ENCODE measurements around the gene PACS1. TPM values are rescaled to one million over a fixed set of nuclear protein-coding genes. Genes with fewer than 3 reads are reported as not detected.

Gene PACS1
- total and polyA plus RNA-seq, 8 donors, result 14.7 to 269 (median 51.0) TPM

DNA sequence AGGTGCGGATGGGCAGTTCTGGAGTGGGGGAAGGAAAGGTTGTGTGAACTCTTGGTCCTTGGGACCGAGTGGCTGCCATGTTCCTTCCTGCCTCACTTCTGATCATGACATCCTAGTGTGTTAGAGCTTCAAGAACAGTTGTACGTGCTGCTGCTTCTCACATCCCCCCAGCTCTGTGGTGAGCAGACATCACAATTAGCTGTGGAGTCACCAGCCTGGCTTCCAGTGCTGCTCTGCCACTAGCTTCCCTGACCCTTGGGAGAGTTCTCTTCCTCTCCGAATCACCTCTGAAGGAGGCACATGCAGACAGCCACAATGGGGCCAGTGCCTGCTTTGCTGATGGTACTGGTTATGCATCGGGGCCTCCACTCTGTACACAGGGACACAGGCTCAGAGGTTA is 192.1 kb downstream of the PACS1 start:
- 90 to 98% (median 94%) methylated on average over 4 to 5 of the region's 5 CpGs for WGBS, 5 donors
- TF ChIP-seq EP300 (IDR thresholded peaks at IDR 0.05) (no peak), POLR2A (IDR thresholded peaks at IDR 0.05) (no peak), POLR2AphosphoS5 (IDR thresholded peaks at IDR 0.05) (no peak)
- TF ChIP-seq, protein P1, sequence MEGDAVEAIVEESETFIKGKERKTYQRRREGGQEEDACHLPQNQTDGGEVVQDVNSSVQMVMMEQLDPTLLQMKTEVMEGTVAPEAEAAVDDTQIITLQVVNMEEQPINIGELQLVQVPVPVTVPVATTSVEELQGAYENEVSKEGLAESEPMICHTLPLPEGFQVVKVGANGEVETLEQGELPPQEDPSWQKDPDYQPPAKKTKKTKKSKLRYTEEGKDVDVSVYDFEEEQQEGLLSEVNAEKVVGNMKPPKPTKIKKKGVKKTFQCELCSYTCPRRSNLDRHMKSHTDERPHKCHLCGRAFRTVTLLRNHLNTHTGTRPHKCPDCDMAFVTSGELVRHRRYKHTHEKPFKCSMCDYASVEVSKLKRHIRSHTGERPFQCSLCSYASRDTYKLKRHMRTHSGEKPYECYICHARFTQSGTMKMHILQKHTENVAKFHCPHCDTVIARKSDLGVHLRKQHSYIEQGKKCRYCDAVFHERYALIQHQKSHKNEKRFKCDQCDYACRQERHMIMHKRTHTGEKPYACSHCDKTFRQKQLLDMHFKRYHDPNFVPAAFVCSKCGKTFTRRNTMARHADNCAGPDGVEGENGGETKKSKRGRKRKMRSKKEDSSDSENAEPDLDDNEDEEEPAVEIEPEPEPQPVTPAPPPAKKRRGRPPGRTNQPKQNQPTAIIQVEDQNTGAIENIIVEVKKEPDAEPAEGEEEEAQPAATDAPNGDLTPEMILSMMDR (IDR thresholded peaks at IDR 0.05), result no peak
- Histone ChIP-seq H3K9me3 (no peaks in the 10 kb centered on the region), H3K27me3 (peaks cover 0 to 7% (median 0%) of the 10 kb centered on the region in 3 donors), H3K4me1 (peaks cover 12 to 32% (median 29%) of the 10 kb centered on the region in 4 donors), H3K4me3 (no peak overlapping the region), H3K27ac (no peak overlapping the region), H3K36me3 (peaks cover 25 to 80% (median 70%) of the 10 kb centered on the region in 4 donors)
- DNase-seq, result no peak
- intact Hi-C loops (cut with DNase I; ENCODE audit: low total_unique reads), result loop anchor here (5.0 kb wide), 1 partner anchor 40 kb away; no protein-coding TSS in a partner anchor

DNA sequence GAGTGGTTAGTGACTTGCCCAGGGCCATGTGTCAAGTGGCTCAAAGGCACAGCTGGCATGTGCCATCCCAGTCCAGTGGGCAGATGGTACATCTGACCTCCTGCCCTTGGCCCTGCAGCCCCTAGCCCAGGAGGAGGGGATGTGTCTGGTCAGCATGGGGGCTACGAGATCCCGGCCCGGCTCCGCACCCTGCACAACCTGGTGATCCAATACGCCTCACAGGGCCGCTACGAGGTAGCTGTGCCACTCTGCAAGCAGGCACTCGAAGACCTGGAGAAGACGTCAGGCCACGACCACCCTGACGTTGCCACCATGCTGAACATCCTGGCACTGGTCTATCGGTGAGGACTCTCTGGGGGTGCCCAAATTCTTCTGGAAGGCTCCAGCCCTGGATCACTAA is 192.6 kb downstream of the PACS1 start:
- TF ChIP-seq, protein P1 (IDR thresholded peaks at IDR 0.05), result no peak
- TF ChIP-seq POLR2A (IDR thresholded peaks at IDR 0.05), result no peak
- TF ChIP-seq POLR2AphosphoS5 (IDR thresholded peaks at IDR 0.05), result no peak
- TF ChIP-seq EP300 (IDR thresholded peaks at IDR 0.05), result no peak
- no peak overlapping the region for H3K4me3 ChIP-seq
- no peak overlapping the region for H3K27ac ChIP-seq
- DNase-seq, result no peak
- H3K36me3 ChIP-seq, result peaks cover 25 to 80% (median 70%) of the 10 kb centered on the region in 4 donors
- 93 to 98% (median 94%) methylated on average over 12 of the region's 12 CpGs for WGBS, 5 donors
- H3K9me3 ChIP-seq, result no peaks in the 10 kb centered on the region
- peaks cover 12 to 33% (median 28%) of the 10 kb centered on the region in 4 donors for H3K4me1 ChIP-seq
- intact Hi-C loops (cut with DNase I; ENCODE audit: low total_unique reads), result loop anchor here (5.0 kb wide), 1 partner anchor 40 kb away; no protein-coding TSS in a partner anchor
- peaks cover 0 to 2% (median 0%) of the 10 kb centered on the region in 3 donors for H3K27me3 ChIP-seq

DNA sequence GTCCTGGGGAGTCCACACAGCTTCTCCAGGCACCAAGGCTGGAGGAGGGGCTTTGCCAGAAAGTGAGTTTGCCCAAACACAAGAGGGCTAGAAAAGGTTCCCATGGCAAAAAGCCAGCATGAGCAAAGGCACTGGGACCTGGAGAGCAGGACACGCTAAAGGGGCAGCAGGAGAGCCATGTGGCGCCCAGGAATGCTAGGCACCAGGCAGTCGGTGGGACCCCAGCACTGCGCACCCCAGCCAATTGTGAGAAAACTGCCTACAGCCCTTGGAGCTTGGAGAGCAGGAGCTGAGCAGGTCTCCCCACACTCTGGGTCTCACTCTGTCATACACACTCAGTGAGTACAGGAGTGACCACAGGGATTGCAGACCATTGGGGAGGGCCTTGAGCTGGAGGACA is 193.2 kb downstream of the PACS1 start:
- no peak overlapping the region for H3K4me3 ChIP-seq
- WGBS, 5 donors, result 91 to 100% (median 94%) methylated on average over 1 to 4 of the region's 4 CpGs
- DNase-seq, result no peak
- TF ChIP-seq EP300 (IDR thresholded peaks at IDR 0.05), result no peak
- TF ChIP-seq, protein P1 (IDR thresholded peaks at IDR 0.05), result no peak
- no peak for TF ChIP-seq POLR2AphosphoS5 (IDR thresholded peaks at IDR 0.05)
- TF ChIP-seq POLR2A (IDR thresholded peaks at IDR 0.05), result no peak
- H3K36me3 ChIP-seq, result peaks cover 25 to 80% (median 70%) of the 10 kb centered on the region in 4 donors
- no peaks in the 10 kb centered on the region for H3K27me3 ChIP-seq
- peaks cover 12 to 32% (median 31%) of the 10 kb centered on the region in 4 donors for H3K4me1 ChIP-seq
- H3K9me3 ChIP-seq, result no peaks in the 10 kb centered on the region
- no peak overlapping the region for H3K27ac ChIP-seq
- intact Hi-C loops (cut with DNase I; ENCODE audit: low total_unique reads), result loop anchor here (5.0 kb wide), 1 partner anchor 41 kb away; no protein-coding TSS in a partner anchor

DNA sequence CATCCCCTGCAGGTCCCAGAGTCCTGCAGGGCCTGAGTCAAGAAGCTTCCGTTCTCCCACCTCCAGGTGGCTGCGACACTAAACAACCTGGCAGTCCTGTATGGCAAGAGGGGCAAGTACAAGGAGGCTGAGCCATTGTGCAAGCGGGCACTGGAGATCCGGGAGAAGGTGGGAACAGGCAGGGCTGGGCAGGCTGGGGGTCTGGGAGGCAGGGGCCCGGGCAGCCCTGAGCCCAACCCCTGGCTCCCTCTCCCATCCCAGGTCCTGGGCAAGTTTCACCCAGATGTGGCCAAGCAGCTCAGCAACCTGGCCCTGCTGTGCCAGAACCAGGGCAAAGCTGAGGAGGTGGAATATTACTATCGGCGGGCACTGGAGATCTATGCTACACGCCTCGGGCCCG is 193.7 kb downstream of the PACS1 start:
- no peaks in the 10 kb centered on the region for H3K9me3 ChIP-seq
- peaks cover 8 to 28% (median 26%) of the 10 kb centered on the region in 4 donors for H3K4me1 ChIP-seq
- no peak for DNase-seq
- H3K4me3 ChIP-seq, result no peak overlapping the region
- no peaks in the 10 kb centered on the region for H3K27me3 ChIP-seq
- H3K27ac ChIP-seq, result no peak overlapping the region
- TF ChIP-seq EP300 (IDR thresholded peaks at IDR 0.05) (no peak), POLR2A (IDR thresholded peaks at IDR 0.05) (no peak), POLR2AphosphoS5 (IDR thresholded peaks at IDR 0.05) (no peak)
- TF ChIP-seq, protein P1 (IDR thresholded peaks at IDR 0.05), result no peak
- H3K36me3 ChIP-seq, result peaks cover 25 to 78% (median 70%) of the 10 kb centered on the region in 4 donors
- WGBS, 5 donors, result 93 to 98% (median 95%) methylated on average over 9 to 10 of the region's 10 CpGs
- intact Hi-C loops (cut with DNase I; ENCODE audit: low total_unique reads), result loop anchor here (5.0 kb wide), 1 partner anchor 41 kb away; no protein-coding TSS in a partner anchor

All from stomach (tissue), 9 donors.